NCI-H345 (cell line): ENCODE measurements around the gene GTSE1.

Experiments used
- DNase-seq: peaks from one replicate; lab custom pipeline; 2025; lab: John Stamatoyannopoulos, UW

Gene GTSE1

DNA sequence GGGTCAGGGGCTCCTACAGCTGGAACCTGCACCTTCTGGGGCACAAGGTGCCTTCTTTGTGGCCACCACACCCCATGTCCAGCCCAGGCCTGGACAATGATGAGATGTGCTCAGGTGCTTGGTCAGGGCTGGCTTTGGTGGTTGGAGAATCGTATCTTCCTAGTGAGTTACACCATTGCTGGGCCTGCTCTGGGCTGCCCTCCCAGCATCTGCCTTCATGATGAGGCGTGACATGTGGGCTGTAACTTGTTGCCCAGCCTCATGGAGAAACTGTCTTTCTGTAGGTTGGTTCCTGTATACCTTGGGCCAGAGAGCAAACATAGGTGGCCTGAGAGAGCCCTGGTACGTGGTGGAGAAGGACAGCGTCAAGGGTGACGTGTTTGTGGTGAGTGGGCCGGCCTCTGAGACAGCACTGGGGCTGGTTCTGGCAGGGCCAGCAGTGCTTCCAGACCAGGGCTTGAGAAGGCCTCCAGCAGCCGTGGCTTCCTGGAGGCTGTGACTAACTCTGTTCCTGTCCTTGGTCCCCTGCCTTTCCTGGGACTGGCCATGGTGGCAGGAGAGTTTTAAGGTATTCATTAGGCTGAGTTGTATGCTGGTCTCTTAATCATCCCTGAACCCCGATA is 56.9 kb downstream of the GTSE1 start:
- no peak for DNase-seq

- no peak for DNase-seq
These were observed 57.7 kb downstream of the GTSE1 start for GRCh38 chr22:46354176-46354992.

- no peak for DNase-seq
These were observed 58.3 kb downstream of the GTSE1 start for GRCh38 chr22:46354993-46355305.

DNA sequence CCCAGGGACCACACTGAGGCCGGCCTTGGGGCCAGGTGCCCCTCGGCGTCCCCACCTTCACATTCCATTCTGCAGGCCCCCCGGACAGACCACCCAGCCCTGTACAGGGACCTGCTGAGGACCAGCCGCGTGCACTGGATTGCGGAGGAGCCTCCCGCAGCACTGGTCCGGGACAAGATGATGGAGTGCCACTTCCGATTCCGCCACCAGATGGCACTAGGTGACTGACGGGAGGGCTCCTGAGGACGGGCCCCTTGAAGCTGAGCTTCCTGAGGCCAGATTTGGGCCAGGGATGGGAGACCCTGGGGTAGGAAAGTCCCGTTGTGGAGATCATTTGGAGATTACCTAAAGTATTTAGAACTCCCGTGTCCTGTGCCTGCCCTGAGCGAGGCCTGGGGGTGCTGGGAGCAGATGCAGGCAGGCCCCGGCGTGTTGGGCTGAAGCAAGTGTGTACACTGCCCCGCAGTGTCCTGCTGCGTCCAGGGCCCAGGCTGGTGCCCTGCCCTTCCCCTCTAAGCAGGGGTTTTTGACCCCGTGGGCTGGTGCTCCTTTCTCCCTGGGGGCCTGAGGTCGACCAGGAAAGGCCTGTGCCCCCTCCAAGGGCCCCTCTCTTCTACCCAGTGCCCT is 58.8 kb downstream of the GTSE1 start:
- peak; percentile 30 for DNase-seq

GRCh38 chr22:46355996-46356471 is 59.4 kb downstream of the GTSE1 start:
- DNase-seq: no peak

GRCh38 chr22:46356496-46357480 is 60.1 kb downstream of the GTSE1 start:
- DNase-seq: no peak

DNA sequence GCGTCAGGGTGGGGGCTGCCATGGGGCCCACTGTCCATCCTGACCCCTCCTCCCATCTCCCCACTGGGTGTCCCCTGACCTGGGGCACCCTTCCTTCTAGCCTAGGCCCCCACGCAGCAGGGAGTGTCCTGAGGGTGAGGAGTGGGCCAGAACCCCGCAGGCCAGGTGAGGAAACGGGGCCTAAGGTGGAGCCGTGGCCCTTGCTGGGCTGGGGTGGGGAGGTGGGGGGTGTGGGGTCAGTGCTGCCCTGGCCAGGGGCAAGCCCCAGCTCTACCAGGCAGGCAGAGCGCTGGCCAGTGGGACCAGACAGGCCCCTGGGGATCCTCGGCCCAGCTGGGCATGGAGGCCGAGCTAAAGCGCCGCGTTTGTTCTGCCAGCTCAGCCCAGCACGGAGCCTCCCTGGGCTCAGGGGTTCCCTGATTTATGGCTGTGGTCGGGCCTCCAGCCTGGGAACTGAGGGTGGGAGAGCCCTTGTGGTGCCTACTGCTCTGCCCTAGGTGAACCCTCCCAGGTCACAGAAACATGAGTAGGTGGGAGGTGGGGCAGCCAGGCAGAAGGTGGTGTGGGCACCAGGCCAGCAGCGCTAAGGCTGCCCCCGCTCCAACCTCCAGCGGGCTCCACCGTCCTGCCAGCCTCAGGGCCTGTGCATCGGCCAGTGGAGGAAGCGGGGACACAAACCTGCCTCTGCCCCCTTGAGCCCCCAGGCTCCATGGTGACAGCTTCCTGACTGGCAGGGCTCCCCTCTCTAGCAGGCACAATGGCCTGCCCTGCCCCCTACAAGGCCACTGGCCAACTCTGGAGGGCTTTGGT is 61.2 kb downstream of the GTSE1 start:
- no peak for DNase-seq

- DNase-seq: no peak
These were observed 62.1 kb downstream of the GTSE1 start for GRCh38 chr22:46358766-46359165.

- no peak for DNase-seq
These were observed 62.7 kb downstream of the GTSE1 start for GRCh38 chr22:46359362-46359761.

- DNase-seq: no peak
These were observed 63.4 kb downstream of the GTSE1 start for GRCh38 chr22:46360097-46360496.

- no peak for DNase-seq
These were observed 64.2 kb downstream of the GTSE1 start for GRCh38 chr22:46360891-46361290.

DNA sequence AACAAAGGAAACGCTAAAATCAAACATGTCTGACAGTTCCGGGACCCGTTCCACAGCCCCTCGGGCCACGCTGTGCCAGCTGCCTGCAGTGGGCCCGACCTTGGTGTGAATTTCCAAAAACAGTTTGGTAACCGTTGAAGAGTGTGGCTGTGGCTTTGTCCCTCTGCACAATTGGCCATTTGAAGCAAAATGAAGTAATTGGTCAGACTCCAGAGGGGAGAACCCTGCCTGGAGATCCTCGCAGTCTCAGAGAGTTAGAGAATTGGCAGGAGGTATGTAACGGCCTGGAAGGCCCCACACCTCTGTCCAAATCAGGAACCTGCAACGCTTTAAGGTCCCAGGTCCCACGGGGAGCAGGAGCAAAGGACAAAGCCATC is 65.1 kb downstream of the GTSE1 start:
- DNase-seq: no peak

DNA sequence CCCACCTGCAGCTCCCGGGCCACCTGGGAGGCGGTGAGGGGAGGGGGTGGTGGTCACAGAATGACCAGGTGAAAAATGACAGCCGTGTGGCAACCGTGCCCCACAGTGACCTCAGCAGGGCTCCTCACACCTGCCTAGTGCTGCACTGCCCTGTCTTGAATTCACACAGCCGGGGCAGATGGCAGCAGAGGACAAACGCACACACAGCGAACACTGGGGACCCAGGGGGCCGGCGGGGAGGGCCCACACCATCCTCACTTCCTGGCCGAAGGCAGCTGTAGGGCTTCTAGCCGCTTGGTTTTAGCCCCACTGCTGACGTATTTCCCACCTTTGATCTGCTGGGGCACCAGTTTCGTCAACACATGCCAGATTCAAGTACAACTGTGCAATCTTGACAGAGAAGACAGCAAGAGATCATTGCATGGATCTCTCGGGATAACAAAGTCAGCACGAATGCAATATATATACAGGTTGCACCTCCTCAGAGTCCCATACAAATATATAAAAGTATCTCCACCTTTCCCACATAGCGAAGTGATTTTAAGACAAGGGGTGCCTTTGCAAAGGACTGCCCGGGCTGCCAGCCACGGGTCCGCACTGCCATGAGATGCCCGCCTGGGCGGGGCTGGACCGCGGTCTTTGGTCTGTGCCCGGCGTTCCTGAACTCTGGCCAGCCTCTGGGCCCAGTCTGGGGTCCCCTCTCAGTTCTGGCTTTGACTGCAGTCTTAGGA is 65.7 kb downstream of the GTSE1 start:
- peak; percentile 5 for DNase-seq

GRCh38 chr22:46362934-46363515 is 66.4 kb downstream of the GTSE1 start:
- DNase-seq: no peak

- no peak for DNase-seq
These were observed 67.1 kb downstream of the GTSE1 start for GRCh38 chr22:46363611-46364321.

DNA sequence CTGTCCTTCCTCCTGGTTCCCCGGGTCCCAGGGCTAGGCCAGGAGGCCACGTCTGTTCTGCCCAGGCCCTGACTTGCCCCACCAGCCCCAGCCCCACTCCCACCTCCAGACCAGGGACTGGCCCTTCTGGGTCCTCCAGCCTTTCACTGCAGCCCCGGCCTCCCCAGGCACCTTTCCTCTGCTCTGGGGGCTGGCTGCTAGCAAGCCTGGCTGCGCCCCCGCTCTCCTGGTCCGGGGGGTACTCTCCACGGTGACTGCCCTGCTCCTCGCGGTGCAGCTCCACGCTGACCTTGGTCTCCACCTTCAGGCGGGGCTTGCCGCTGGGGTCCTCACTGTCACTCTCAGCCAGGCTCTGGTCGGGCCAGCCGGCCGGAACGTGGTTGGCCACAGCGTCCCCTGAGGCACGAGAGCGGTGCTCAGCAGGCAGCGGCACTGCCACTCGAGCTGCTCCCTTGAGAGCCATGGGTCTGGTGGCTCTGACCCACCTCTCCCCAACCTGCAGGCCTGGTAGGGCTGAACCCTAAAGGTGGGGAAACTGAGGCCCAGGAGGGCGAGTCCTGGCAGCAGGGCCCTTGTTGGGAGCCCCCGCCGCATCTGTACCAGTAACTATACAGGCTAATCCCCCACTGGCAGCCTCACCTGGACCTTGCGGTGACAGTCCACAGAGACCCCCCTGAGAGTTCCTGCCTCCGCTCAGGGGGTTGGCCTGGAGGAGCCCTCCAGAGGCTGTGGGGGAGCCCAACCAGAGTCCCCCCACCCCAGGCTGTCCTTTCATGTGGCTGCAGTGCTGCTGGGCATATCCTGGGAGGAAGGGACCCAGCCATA is 67.9 kb downstream of the GTSE1 start:
- DNase-seq: no peak

GRCh38 chr22:46365166-46365624 is 68.5 kb downstream of the GTSE1 start:
- no peak for DNase-seq

DNA sequence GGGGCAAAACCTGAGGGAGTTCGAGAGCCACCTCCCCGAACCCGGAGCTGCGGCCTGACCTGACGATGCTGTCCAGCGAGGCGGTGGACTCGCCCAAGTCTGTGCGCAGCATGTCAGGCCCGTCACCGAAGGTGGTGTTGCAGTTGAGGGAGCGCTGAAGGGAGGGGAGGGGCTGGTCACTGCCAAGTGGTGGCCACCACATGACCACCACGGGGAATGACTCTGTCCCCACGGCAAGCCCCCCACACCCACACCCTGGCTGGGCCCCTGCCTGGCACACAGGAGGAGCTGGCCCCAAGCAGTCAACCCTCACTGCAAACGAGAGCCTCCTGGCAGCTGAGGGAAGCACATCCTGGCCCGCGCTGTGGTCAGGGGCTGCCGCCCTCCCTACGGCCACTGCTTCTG is 69.7 kb downstream of the GTSE1 start:
- no peak for DNase-seq
